Activated naive CD4-positive, alpha-beta T cell treated with anti-CD3 and anti-CD28 coated beads for 36 hours (primary cell): ENCODE measurements around the gene RAB44. TPM values are rescaled to one million over a fixed set of nuclear protein-coding genes. Genes with fewer than 3 reads are reported as not detected.

Experiments
- CTCF ChIA-PET: fragments of 350-600 bp; sonication (Branson Sonifier 250); formaldehyde crosslinking; loops from one replicate; lab custom pipeline; 2021; ENCODE audit warnings: antibody characterized with exemption; lab: Charles Lee
- DNase-seq: peaks from one replicate; pipeline ENCODE4 v3.0.0-alpha.2; 2020
- H3K27ac Mint-ChIP-seq: one replicate; pipeline ENCODE4 v1.8.0; 2021; ENCODE audit warnings: mild to moderate bottlenecking, mixed read lengths
- H3K27me3 Mint-ChIP-seq: one replicate; pipeline ENCODE4 v1.8.0; 2021; ENCODE audit warnings: low read depth, mixed read lengths
- H3K36me3 Mint-ChIP-seq: one replicate; pipeline ENCODE4 v1.8.0; 2021; ENCODE audit warnings: low read depth, mixed read lengths
- H3K4me1 Mint-ChIP-seq: one replicate; pipeline ENCODE4 v1.8.0; 2021; ENCODE audit warnings: low read depth, mixed read lengths
- H3K4me3 Mint-ChIP-seq: one replicate; pipeline ENCODE4 v1.8.0; 2021; ENCODE audit warnings: mild to moderate bottlenecking, moderate library complexity, mixed read lengths
- H3K9me3 Mint-ChIP-seq: one replicate; pipeline ENCODE4 v1.8.0; 2021; ENCODE audit warnings: mixed read lengths
- intact Hi-C: fragments of 100-400 bp; cut with micrococcal nuclease; formaldehyde crosslinking; loops from one replicate; pipeline ENCODE4 v1.15.1; 2023
- total RNA-seq, 2 experiments: library from RNA; stranded (reverse); gene quantifications; one replicate each; pipeline ENCODE4 v1.2.3, GENCODE V29; 2021

Gene RAB44
- total RNA-seq, 2 experiments from 2014 or later: 0.05 TPM; not detected in 1

- no peak for DNase-seq
- no peaks in the 10 kb centered on the region for H3K9me3 Mint-ChIP-seq
- CTCF ChIA-PET: no interaction called here
- peaks cover 20% of the 10 kb centered on the region for H3K4me1 Mint-ChIP-seq
- no peak overlapping the region for H3K4me3 Mint-ChIP-seq
- H3K36me3 Mint-ChIP-seq: no peaks in the 10 kb centered on the region
- H3K27ac Mint-ChIP-seq: no peak overlapping the region
- intact Hi-C loops: no loop called here
- H3K27me3 Mint-ChIP-seq: peaks cover 22% of the 10 kb centered on the region
These were observed 38.4 kb upstream of the RAB44 start for GRCh38 chr6:36659271-36659670.

GRCh38 chr6:36660771-36661471, 36.7 kb upstream of the RAB44 start:
- H3K27me3 Mint-ChIP-seq: peaks cover 18% of the 10 kb centered on the region
- CTCF ChIA-PET: no interaction called here
- H3K9me3 Mint-ChIP-seq: no peaks in the 10 kb centered on the region
- no peak overlapping the region for H3K4me3 Mint-ChIP-seq
- no peaks in the 10 kb centered on the region for H3K36me3 Mint-ChIP-seq
- peaks cover 20% of the 10 kb centered on the region for H3K4me1 Mint-ChIP-seq
- no peak overlapping the region for H3K27ac Mint-ChIP-seq
- DNase-seq: no peak
- intact Hi-C loops: no loop called here

GRCh38 chr6:36662380-36662779, 35.2 kb upstream of the RAB44 start:
- H3K27ac Mint-ChIP-seq: no peak overlapping the region
- H3K27me3 Mint-ChIP-seq: peaks cover 13% of the 10 kb centered on the region
- H3K9me3 Mint-ChIP-seq: no peaks in the 10 kb centered on the region
- DNase-seq: peak; percentile 18
- peaks cover 20% of the 10 kb centered on the region for H3K4me1 Mint-ChIP-seq
- no peaks in the 10 kb centered on the region for H3K36me3 Mint-ChIP-seq
- H3K4me3 Mint-ChIP-seq: no peak overlapping the region
- CTCF ChIA-PET: interaction anchor here (1.0 to 2.2 kb wide), 3 partner anchors 16 to 105 kb away, joined by 3 to 6 read pairs (median 6); partner anchors contain the start of gene CDKN1A
- intact Hi-C loops: no loop called here

- Mint-ChIP-seq H3K4me1 (peaks cover 20% of the 10 kb centered on the region), H3K27me3 (peaks cover 13% of the 10 kb centered on the region), H3K36me3 (no peaks in the 10 kb centered on the region), H3K9me3 (no peaks in the 10 kb centered on the region), H3K4me3 (no peak overlapping the region), H3K27ac (no peak overlapping the region)
- intact Hi-C loops: no loop called here
- peak; percentile 15 for DNase-seq
- CTCF ChIA-PET: interaction anchor here (0.5 to 2.2 kb wide), 4 partner anchors 11 to 104 kb away, joined by 3 to 6 read pairs (median 4); partner anchors contain the start of gene CDKN1A
These were observed 34.8 kb upstream of the RAB44 start for GRCh38 chr6:36662827-36663256.

GRCh38 chr6:36663504-36664446, 33.9 kb upstream of the RAB44 start:
- DNase-seq: no peak
- Mint-ChIP-seq H3K27me3 (peaks cover 10% of the 10 kb centered on the region), H3K4me3 (no peak overlapping the region), H3K9me3 (no peaks in the 10 kb centered on the region), H3K27ac (no peak overlapping the region), H3K4me1 (peaks cover 20% of the 10 kb centered on the region), H3K36me3 (no peaks in the 10 kb centered on the region)
- CTCF ChIA-PET: interaction anchor here (0.9 to 2.2 kb wide), 2 partner anchors 103 to 131 kb away, joined by 3 to 6 read pairs; no protein-coding TSS in a partner anchor
- intact Hi-C loops: no loop called here

- Mint-ChIP-seq H3K4me1 (peaks cover 20% of the 10 kb centered on the region), H3K27me3 (peaks cover under 1% of the 10 kb centered on the region), H3K27ac (no peak overlapping the region), H3K36me3 (no peaks in the 10 kb centered on the region), H3K4me3 (no peak overlapping the region), H3K9me3 (no peaks in the 10 kb centered on the region)
- intact Hi-C loops: no loop called here
- DNase-seq: no peak
- CTCF ChIA-PET: no interaction called here
These were observed 32.4 kb upstream of the RAB44 start for GRCh38 chr6:36665180-36665579.

- Mint-ChIP-seq H3K27ac (no peak overlapping the region), H3K9me3 (no peaks in the 10 kb centered on the region), H3K4me1 (peaks cover 20% of the 10 kb centered on the region), H3K36me3 (no peaks in the 10 kb centered on the region), H3K27me3 (no peaks in the 10 kb centered on the region), H3K4me3 (no peak overlapping the region)
- intact Hi-C loops: no loop called here
- CTCF ChIA-PET: interaction anchor here (0.6 kb wide), 1 partner anchor 38 kb away, joined by 3 read pairs; no protein-coding TSS in a partner anchor
- no peak for DNase-seq
These were observed 31.3 kb upstream of the RAB44 start for GRCh38 chr6:36666287-36666686.

- no peak overlapping the region for H3K27ac Mint-ChIP-seq
These were observed 30.6 kb upstream of the RAB44 start for GRCh38 chr6:36666826-36667591.

GRCh38 chr6:36668591-36668990, 29.0 kb upstream of the RAB44 start:
- H3K4me1 Mint-ChIP-seq: peaks cover 4% of the 10 kb centered on the region
- no peak for DNase-seq
- CTCF ChIA-PET: no interaction called here
- H3K9me3 Mint-ChIP-seq: no peaks in the 10 kb centered on the region
- no peak overlapping the region for H3K4me3 Mint-ChIP-seq
- intact Hi-C loops: no loop called here
- no peak overlapping the region for H3K27ac Mint-ChIP-seq
- H3K27me3 Mint-ChIP-seq: no peaks in the 10 kb centered on the region
- H3K36me3 Mint-ChIP-seq: no peaks in the 10 kb centered on the region

More at GRCh38 chr6:36666826-36667591, 30.6 kb upstream of the RAB44 start:
- DNase-seq: no peak
- Mint-ChIP-seq H3K9me3 (no peaks in the 10 kb centered on the region), H3K36me3 (no peaks in the 10 kb centered on the region), H3K27me3 (no peaks in the 10 kb centered on the region), H3K4me3 (no peak overlapping the region), H3K4me1 (peaks cover 19% of the 10 kb centered on the region)
- intact Hi-C loops: no loop called here
- CTCF ChIA-PET: interaction anchor here (0.6 to 1.1 kb wide), 2 partner anchors 39 to 67 kb away, joined by 3 read pairs; no protein-coding TSS in a partner anchor

GRCh38 chr6:36669002-36669401, 28.6 kb upstream of the RAB44 start:
- Mint-ChIP-seq H3K36me3 (no peaks in the 10 kb centered on the region), H3K27ac (no peak overlapping the region), H3K4me1 (peaks cover 2% of the 10 kb centered on the region), H3K27me3 (no peaks in the 10 kb centered on the region), H3K4me3 (no peak overlapping the region), H3K9me3 (no peaks in the 10 kb centered on the region)
- CTCF ChIA-PET: interaction anchor here (0.5 kb wide), 1 partner anchor 13 kb away, joined by 3 read pairs; no protein-coding TSS in a partner anchor
- intact Hi-C loops: no loop called here
- no peak for DNase-seq

GRCh38 chr6:36670271-36670670, 27.4 kb upstream of the RAB44 start:
- Mint-ChIP-seq H3K27me3 (no peaks in the 10 kb centered on the region), H3K27ac (no peak overlapping the region)
- intact Hi-C loops: no loop called here

More at GRCh38 chr6:36670271-36670670, 27.4 kb upstream of the RAB44 start:
- CTCF ChIA-PET: interaction anchor here (0.5 kb wide), 1 partner anchor 418 kb away, joined by 5 read pairs; no protein-coding TSS in a partner anchor
- no peaks in the 10 kb centered on the region for H3K36me3 Mint-ChIP-seq
- no peaks in the 10 kb centered on the region for H3K9me3 Mint-ChIP-seq
- DNase-seq: no peak
- no peak overlapping the region for H3K4me3 Mint-ChIP-seq
- H3K4me1 Mint-ChIP-seq: no peaks in the 10 kb centered on the region
